Karpas-422 (cell line): ENCODE measurements around the gene RAD9A. TPM values are rescaled to one million over a fixed set of nuclear protein-coding genes. Genes with fewer than 3 reads are reported as not detected.

Experiments used
- DNase-seq: peaks from one replicate; pipeline ENCODE4 v3.0.0-alpha.2; 2015
- H2AFZ ChIP-seq: fragments of 200-600 bp; sonication (generic); 2 replicates; pipeline ENCODE4 v1.6.1; 2014; ENCODE audit warnings: antibody characterized with exemption, low read length, mixed read lengths
- H3K27ac ChIP-seq: fragments of 200-600 bp; sonication (generic); 2 replicates; pipeline ENCODE4 v1.5.1; 2014; ENCODE audit warnings: mild to moderate bottlenecking, low read length, moderate library complexity
- H3K27me3 ChIP-seq: fragments of 200-600 bp; sonication (generic); 2 replicates; pipeline ENCODE4 v1.6.1; 2014; ENCODE audit warnings: low read length, mixed read lengths
- H3K36me3 ChIP-seq: fragments of 200-600 bp; sonication (generic); 2 replicates; pipeline ENCODE4 v1.6.1; 2014; ENCODE audit warnings: low read length, mixed read lengths; ENCODE audit not compliant: insufficient read depth
- H3K4me1 ChIP-seq: fragments of 200-600 bp; sonication (generic); 2 replicates; pipeline ENCODE4 v1.6.1; 2014; ENCODE audit warnings: mild to moderate bottlenecking, low read length, mixed read lengths
- H3K4me2 ChIP-seq: fragments of 200-600 bp; sonication (generic); 2 replicates; pipeline ENCODE4 v1.6.1; 2014; ENCODE audit warnings: low read length, low read depth, mild to moderate bottlenecking; ENCODE audit not compliant: poor library complexity, severe bottlenecking
- H3K4me3 ChIP-seq: fragments of 200-600 bp; sonication (generic); 2 replicates; pipeline ENCODE4 v1.5.1; 2014; ENCODE audit warnings: mild to moderate bottlenecking, antibody characterized with exemption, low read length, mixed read lengths
- H3K79me2 ChIP-seq: fragments of 200-600 bp; sonication (generic); 2 replicates; pipeline ENCODE4 v1.6.1; 2014; ENCODE audit warnings: mild to moderate bottlenecking, low read length, mixed read lengths
- H3K9ac ChIP-seq: fragments of 200-600 bp; sonication (generic); 2 replicates; pipeline ENCODE4 v1.6.0; 2014; ENCODE audit warnings: low read length
- H3K9me2 ChIP-seq: fragments of 200-600 bp; sonication (generic), shearing (Covaris generic); replicated peaks from 2 replicates; pipeline ENCODE4 v1.6.0; 2014; ENCODE audit warnings: mild to moderate bottlenecking, low read length, moderate library complexity; ENCODE audit not compliant: insufficient read depth
- H3K9me3 ChIP-seq: fragments of 300-700, 200-600 bp; sonication (generic); 2 replicates; pipeline ENCODE4 v1.6.1; 2014; ENCODE audit warnings: low read length, mixed read lengths
- H4K20me1 ChIP-seq: fragments of 200-600 bp; sonication (generic); 2 replicates; pipeline ENCODE4 v1.6.1; 2014; ENCODE audit warnings: mild to moderate bottlenecking, antibody characterized with exemption, low read length, low read depth; ENCODE audit not compliant: insufficient read depth
- total RNA-seq: library from RNA; depleted of rRNA; stranded (reverse); fragments of >200 nt; shearing (Covaris generic); gene quantifications from 2 replicates; pipeline ENCODE4 v1.2.3, GENCODE V29; 2014; ENCODE audit warnings: low replicate concordance; rRNA removed

RAD9A gene
- total RNA-seq = 14.8 and 19.2 TPM in 2 replicates

DNA sequence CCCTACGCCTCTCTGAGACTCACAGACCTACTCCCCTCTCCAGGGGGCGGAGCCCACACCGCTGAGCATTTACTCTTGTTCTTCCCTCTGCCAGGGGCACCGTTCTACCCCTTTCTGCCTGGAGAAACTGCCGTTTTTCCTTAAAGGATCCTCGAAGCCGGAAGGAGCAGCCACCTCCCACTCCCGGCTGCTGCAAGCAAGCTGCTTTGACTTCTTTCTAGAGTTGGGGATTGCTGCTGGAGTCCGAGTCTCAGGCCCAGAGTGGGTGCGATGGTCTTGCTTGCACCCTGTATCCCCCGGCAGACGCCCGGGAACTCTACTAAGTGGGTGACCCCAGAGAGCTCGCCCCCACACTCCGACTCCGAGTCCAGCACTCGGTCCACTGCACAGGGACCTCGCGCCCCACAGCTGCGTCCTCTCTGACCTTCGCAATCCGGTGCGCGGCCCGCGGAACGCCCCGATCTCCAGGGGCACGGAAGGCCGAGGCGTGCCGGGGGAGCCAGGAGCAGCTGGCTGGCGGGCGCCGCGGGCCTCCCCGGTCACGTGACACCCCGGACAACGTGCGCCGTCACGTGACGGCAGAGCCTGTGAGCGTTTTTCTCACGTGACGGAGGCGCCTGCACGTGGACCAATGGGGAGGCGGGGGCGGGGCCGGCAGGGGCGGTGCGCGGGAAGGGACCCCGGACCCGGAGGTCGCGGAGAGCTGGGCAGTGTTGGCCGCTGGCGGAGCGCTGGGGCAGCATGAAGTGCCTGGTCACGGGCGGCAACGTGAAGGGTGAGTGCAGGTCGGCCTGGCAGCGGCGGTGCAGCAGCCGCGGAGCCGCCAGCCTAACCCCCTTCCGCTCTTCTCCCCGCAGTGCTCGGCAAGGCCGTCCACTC lies at the start of gene RAD9A:
TSS of gene RAD9A (plus strand) at position 683 of the 879 bp plus-strand sequence. CDS start at position 742, 59 bp downstream.
- Histone ChIP-seq H3K27ac (peak within 1 kb of the TSS; percentile 54; the same call in 1 of the 2 replicates), H3K4me1 (peaks cover 34% of the 10 kb centered on the region), H3K9ac (peak within 1 kb of the TSS; percentile 92), H3K27me3 (no peaks in the 10 kb centered on the region), H3K9me2 (no peaks in the 10 kb centered on the region), H3K36me3 (peaks cover 11% of the 10 kb centered on the region; the same call in 1 of the 2 replicates), H3K4me3 (peak within 1 kb of the TSS; percentile 86), H3K79me2 (peaks cover 13% of the 10 kb centered on the region), H3K4me2 (peak within 1 kb of the TSS; percentile 97), H4K20me1 (peaks cover 9% of the 10 kb centered on the region; the same call in 1 of the 2 replicates), H3K9me3 (no peaks in the 10 kb centered on the region), H2AFZ (peak within 1 kb of the TSS; percentile 64; the same call in 1 of the 2 replicates)
- peak; percentile 97 for DNase-seq

DNA sequence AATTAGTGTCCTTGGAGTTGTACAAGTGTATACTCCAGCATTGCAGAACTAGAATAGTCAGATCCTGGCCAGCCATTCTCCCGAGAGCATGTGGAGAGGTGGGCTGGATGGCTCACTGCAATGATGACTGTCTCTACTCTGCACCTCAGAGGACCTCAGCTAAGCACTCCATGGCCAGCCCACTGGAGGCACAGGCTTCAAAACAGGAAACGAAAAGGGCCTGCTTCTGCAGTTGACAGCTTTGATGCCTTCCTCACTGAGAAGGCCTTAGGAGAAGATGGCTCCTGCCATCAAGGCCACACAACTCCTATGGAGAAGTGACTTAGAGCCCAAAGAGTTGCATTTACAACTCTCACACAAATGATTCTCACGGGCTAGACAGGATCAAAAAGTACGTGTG lies 47.5 kb upstream of the RAD9A start:
- Histone ChIP-seq H3K36me3 (no peaks in the 10 kb centered on the region), H3K9ac (no peak overlapping the region), H3K9me2 (no peaks in the 10 kb centered on the region), H3K9me3 (no peaks in the 10 kb centered on the region), H3K27ac (no peak overlapping the region), H4K20me1 (peaks cover under 1% of the 10 kb centered on the region; the same call in 1 of the 2 replicates), H3K4me3 (no peak overlapping the region), H3K4me1 (peaks cover 10% of the 10 kb centered on the region), H3K79me2 (no peaks in the 10 kb centered on the region), H3K27me3 (no peaks in the 10 kb centered on the region), H3K4me2 (no peak overlapping the region), H2AFZ (no peak overlapping the region)
- DNase-seq = no peak

GRCh38 chr11:67345247-67345919 lies 46.4 kb upstream of the RAD9A start:
- Histone ChIP-seq H4K20me1 (peaks cover 6% of the 10 kb centered on the region; the same call in 1 of the 2 replicates), H3K79me2 (no peaks in the 10 kb centered on the region), H2AFZ (no peak overlapping the region), H3K9ac (no peak overlapping the region), H3K4me2 (no peak overlapping the region), H3K9me3 (no peaks in the 10 kb centered on the region), H3K27me3 (no peaks in the 10 kb centered on the region), H3K27ac (no peak overlapping the region), H3K4me3 (no peak overlapping the region), H3K36me3 (no peaks in the 10 kb centered on the region), H3K4me1 (peaks cover 21% of the 10 kb centered on the region), H3K9me2 (no peaks in the 10 kb centered on the region)
- no peak for DNase-seq

DNA sequence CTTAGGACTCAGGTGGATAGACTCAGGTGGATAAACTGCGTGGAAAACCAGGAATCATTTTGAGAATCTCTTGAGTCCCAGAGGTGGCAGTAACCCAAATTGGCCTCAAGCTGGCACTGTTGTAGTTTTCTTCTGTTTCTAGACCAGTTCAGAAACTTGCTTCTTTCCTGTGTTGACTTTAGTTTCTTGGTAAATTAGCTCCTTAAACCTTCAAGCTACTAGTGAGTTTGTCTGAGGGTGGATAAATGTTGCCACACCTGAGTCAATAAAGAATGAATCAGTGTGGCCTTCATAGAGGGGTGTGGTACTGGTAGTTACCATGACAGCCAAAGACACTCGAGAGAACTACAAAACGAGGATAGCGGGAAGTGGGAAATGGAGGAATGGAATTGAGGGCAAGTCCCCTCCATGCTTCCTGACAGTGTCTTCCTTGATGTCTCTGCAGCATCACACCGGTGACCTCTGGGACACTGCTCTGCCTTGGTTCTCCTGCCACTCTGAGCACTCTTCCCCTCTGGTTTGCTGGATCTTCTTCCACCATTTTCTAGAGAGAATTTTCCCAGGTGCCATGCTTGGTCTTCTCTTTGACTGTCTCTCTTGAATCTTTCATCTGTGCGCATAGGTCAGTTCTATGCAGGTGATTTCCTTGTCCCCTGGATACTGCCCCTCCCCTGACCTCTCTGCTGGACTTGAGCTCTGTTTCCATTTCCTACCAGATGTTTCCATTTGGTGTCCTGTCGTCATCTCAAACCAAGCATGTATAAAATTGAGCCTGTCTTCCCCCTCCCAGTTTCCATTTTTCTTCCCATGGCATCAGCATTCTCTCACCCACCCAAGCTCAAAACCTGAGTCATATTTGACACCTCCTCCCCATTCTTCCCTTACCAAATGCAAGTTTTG lies 45.6 kb upstream of the RAD9A start:
- peak; percentile 83 for DNase-seq

DNA sequence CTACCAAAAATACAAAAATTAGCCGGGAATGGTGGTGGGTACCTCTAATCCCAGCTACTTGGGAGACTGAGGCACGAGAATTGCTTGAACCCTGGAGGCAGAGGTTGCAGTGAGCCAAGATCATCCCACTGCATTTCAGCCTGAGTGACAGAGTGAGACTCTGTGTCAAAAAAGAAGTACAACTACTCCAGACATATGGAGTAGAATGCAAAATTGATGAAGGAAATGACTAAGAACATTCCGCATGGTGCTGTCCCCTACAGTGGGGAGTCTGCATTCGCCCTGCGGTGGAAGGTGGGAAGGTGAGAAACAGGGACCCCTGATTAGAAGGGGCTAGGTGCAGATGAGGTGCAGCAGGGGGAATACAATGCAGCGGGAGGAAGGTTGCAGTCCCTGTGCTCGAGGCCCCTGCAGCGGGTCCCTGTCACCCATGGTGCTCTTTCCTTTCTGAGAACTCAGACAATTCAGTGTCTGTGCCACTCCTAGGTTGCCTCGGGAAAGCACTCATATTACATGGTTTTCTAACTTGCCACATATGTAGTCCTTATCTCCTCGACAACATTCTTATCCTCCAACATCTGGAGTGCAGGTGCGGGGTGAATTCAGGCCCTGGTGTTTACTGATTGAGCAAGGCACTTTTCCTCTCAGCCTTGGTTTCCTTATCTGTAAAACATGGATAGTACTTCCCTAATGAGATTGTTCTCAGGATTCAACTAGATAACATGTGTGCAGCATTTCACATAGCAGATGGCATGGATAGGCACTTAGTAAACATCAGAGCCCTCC lies 43.6 kb upstream of the RAD9A start:
- H3K36me3 ChIP-seq = peaks cover 9% of the 10 kb centered on the region; the same call in 1 of the 2 replicates
- no peaks in the 10 kb centered on the region for H3K9me3 ChIP-seq
- H3K27me3 ChIP-seq = no peaks in the 10 kb centered on the region
- no peak overlapping the region for H3K9ac ChIP-seq
- H3K4me3 ChIP-seq = no peak overlapping the region
- H4K20me1 ChIP-seq = peaks cover 8% of the 10 kb centered on the region; the same call in 1 of the 2 replicates
- H3K27ac ChIP-seq = peak overlapping the region; percentile 99
- no peaks in the 10 kb centered on the region for H3K9me2 ChIP-seq
- H3K79me2 ChIP-seq = no peaks in the 10 kb centered on the region
- no peak overlapping the region for H3K4me2 ChIP-seq
- DNase-seq = peak; percentile 55
- peaks cover 47% of the 10 kb centered on the region for H3K4me1 ChIP-seq
- no peak overlapping the region for H2AFZ ChIP-seq

More for the DNA sequence above, 45.6 kb upstream of the RAD9A start:
- no peak overlapping the region for H3K27ac ChIP-seq
- no peaks in the 10 kb centered on the region for H3K79me2 ChIP-seq
- H2AFZ ChIP-seq = no peak overlapping the region
- H3K27me3 ChIP-seq = no peaks in the 10 kb centered on the region
- peaks cover 27% of the 10 kb centered on the region for H3K4me1 ChIP-seq
- H3K9ac ChIP-seq = no peak overlapping the region
- no peaks in the 10 kb centered on the region for H3K9me2 ChIP-seq
- H3K9me3 ChIP-seq = no peaks in the 10 kb centered on the region
- no peaks in the 10 kb centered on the region for H3K36me3 ChIP-seq
- H4K20me1 ChIP-seq = peaks cover 6% of the 10 kb centered on the region; the same call in 1 of the 2 replicates
- H3K4me3 ChIP-seq = no peak overlapping the region
- H3K4me2 ChIP-seq = no peak overlapping the region

DNA sequence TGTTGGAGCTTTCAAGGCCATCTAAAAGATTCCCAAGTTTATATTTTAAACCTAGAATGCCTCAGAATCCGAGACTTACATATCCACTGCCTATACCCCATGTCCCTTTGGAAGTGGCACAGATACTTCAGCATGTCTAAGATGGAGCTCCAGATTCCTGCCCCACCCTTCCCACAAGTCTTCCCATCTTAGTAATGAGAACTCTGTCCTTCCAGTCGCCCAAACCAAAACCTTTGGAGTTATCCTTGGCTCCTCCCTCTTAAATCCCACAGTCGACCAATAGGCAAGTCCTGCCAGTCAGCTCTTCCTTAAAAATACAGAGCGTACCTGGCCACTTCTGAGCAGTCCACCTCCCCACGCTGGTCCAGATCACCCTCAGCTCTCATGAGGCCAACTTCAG lies 42.8 kb upstream of the RAD9A start:
- Histone ChIP-seq H3K9me2 (no peaks in the 10 kb centered on the region), H2AFZ (no peak overlapping the region), H3K4me1 (peaks cover 51% of the 10 kb centered on the region), H3K9me3 (no peaks in the 10 kb centered on the region), H3K36me3 (peaks cover 9% of the 10 kb centered on the region; the same call in 1 of the 2 replicates), H3K4me2 (no peak overlapping the region), H3K27me3 (no peaks in the 10 kb centered on the region), H4K20me1 (peaks cover 8% of the 10 kb centered on the region; the same call in 1 of the 2 replicates), H3K4me3 (no peak overlapping the region), H3K27ac (peak overlapping the region; percentile 99), H3K9ac (no peak overlapping the region), H3K79me2 (no peaks in the 10 kb centered on the region)
- DNase-seq = peak; percentile 54

GRCh38 chr11:67349457-67349856 lies 42.3 kb upstream of the RAD9A start:
- peaks cover 9% of the 10 kb centered on the region; the same call in 1 of the 2 replicates for H3K36me3 ChIP-seq

More at GRCh38 chr11:67349457-67349856, 42.3 kb upstream of the RAD9A start:
- DNase-seq = peak; percentile 43
- Histone ChIP-seq H4K20me1 (peaks cover 8% of the 10 kb centered on the region; the same call in 1 of the 2 replicates), H3K27ac (peak overlapping the region; percentile 99), H3K9me3 (no peaks in the 10 kb centered on the region), H3K9me2 (no peaks in the 10 kb centered on the region), H3K27me3 (no peaks in the 10 kb centered on the region), H2AFZ (no peak overlapping the region), H3K79me2 (no peaks in the 10 kb centered on the region), H3K4me2 (no peak overlapping the region), H3K4me3 (no peak overlapping the region), H3K9ac (no peak overlapping the region; the same call in 1 of the 2 replicates), H3K4me1 (peaks cover 55% of the 10 kb centered on the region)
